ENCODE data around the gene GRAMD2B.
"Not testable (repeated sequence)": the region's sequence is repeated elsewhere in the genome, so short reads cannot be mapped to it uniquely, and the experiment has no call there.

The GRAMD2B gene

GRCh38 chr5:126516852-126517251, 93.6 kb downstream of the GRAMD2B start:
- DNase-seq = no peak

DNA sequence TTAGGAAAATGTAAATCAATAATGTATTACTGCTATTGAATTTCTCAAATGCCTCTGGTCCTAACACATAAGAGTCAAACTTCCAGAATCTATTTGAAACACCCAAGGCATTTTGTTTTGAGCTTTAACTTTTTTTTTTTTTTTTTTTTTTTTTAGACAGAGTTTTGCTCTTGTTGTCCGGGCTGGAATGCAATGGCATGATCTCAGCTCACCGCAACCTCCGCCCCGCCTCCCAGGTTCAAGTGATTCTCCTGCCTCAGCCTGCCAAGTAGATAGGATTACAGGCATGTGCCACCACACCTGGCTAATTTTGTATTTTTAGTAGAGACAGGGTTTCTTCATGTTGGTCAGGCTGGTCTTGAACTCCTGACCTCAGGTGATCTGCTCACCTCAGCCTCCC, 96.0 kb downstream of the GRAMD2B start:
- DNase-seq = not testable (repeated sequence)

DNA sequence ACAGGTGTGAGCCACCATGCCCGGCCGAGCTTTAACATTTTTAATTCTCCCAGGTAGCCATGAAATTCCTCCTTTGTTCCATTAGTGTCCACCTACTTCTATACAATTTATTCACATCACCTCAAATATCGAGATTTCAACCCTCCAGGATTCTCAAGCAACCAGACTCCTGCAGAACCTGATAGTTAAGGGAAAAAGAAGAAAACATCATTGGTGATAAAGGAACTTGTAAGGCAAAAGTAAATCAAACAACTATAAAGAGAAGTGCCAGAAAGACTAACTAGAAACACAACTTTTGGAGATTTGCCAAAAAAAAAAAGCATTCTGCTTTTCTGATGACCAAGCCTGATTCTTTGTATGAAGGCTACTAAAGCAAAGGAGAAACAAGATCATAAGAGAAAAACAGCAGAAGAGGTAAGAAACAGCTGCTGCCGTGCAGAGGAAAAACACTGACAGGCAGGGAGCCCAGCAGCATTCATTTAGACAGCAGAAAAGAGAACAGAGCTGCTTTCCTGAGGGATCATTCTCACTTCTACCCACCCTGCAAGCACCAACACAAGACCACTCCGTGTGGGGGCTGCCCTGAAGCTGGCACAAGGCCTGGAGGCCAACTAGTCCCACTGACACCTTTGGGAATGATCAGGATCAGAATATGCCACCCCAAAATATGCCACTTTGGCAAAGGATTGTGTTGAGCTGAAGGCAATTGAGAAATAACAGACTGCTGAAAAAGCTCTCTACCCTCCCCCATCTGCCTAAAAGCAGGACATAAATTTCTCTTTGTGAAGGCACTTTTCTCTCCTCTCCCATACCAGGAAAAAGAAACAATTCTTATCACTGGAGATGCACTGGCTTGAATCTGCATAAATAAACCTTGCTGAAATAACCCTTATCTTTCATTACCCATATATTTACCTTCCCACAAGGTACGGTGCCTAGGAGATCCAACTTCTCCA, 96.7 kb downstream of the GRAMD2B start:
- no peak for DNase-seq

- no peak for DNase-seq
These were observed 97.4 kb downstream of the GRAMD2B start for GRCh38 chr5:126520593-126520953.

DNA sequence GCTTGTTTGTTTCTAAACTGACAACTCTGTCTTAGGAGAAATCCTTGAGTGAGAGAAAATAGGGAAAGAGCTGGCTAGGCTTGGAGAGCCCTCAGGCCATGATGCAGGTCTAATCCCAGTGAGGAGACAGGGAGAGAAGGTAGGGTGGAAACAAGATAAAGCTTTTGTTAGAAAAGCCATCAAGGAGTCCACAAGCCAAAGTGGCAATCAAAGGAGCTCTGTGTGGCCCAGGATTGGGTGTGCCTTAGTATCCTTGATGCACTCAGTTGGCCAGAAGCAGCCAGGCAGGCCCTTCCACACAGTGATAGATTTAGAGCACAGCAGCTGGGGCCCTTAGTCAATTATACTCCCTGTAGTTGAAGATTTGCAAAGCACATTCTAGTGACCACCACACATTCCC, 97.9 kb downstream of the GRAMD2B start:
- DNase-seq = no peak

- DNase-seq = no peak
These were observed 100.8 kb downstream of the GRAMD2B start for GRCh38 chr5:126523818-126524510.

GRCh38 chr5:126525630-126526245, 102.5 kb downstream of the GRAMD2B start:
- no peak for DNase-seq

DNA sequence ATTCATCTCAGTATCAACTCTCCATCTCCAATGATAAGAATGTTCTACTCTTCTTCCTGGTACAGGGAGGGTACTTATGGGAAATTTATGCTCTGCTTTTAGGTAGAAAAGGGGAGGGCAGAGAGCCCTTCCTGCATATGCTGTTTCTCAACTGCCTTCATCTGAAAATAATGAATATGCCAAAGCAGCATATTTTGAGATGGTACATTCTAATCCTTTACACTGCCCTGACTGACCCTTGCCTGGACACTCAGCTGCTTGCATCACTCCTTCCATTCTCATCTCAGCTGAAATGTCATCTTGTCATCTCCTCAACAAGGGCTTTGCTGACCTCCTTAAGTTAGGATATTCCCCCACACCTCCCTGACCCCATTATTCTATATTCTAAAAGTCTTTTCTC, 103.3 kb downstream of the GRAMD2B start:
- DNase-seq = no peak

DNA sequence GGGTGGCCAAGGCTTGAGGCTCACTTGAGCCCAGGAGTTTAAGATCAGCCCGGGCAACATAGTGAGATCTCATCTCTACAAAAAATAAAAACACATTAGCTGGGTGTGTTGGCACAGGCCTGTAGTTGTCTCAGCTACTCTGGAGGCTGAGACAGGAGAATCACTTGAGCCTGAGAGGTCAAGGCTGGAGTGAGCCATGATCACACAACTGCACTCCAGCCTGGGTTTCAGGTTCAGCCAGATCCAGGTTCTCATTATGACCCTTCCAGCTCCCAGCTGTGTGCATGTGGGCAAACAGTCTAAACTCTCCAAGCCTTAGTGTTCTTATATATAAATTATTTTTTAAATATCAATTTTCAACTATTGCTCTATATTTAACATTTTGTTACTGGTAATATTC, 103.9 kb downstream of the GRAMD2B start:
- DNase-seq = no peak

GRCh38 chr5:126527892-126528291, 104.7 kb downstream of the GRAMD2B start:
- no peak for DNase-seq

GRCh38 chr5:126531543-126532120, 108.4 kb downstream of the GRAMD2B start:
- no peak for DNase-seq

DNA sequence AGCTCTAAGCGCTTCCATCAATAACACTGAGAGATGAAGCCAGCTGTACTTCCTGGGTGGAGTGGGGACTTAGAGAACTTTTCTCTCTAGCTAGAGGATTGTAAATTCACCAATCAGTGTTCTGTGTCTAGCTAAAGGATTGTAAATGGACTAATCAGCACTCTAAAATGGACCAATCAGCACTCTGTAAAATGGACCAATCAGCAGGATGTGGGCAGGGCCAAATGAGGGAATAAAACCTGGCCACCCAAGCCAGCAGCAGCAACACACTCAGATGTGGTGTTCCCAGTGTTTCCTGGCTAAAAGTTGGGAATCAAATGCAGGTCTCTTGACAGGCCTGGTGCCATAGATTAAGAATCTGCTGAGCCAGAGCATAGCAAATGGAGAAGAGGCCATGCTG, 111.3 kb downstream of the GRAMD2B start:
- no peak for DNase-seq

GRCh38 chr5:126535856-126536545, 112.8 kb downstream of the GRAMD2B start:
- no peak for DNase-seq

DNA sequence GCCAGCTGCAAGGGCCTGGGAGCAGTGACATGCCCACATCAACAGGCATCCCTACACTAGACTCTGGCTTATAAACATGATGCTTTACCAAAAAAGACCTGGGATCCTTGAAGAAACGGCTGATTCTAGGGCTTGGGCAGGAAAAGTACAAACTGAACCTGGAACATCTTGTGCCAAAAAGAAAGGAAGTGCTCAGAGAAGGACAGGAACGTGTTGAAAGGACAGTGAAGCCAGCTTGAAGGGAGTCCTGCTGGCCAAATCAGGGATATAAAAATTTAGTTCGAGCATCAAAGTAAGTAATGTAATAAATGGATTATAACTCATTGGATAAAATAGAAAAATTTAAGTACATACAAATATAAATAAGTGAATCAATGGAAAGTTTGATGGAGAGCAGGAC, 113.7 kb downstream of the GRAMD2B start:
- DNase-seq = no peak

DNA sequence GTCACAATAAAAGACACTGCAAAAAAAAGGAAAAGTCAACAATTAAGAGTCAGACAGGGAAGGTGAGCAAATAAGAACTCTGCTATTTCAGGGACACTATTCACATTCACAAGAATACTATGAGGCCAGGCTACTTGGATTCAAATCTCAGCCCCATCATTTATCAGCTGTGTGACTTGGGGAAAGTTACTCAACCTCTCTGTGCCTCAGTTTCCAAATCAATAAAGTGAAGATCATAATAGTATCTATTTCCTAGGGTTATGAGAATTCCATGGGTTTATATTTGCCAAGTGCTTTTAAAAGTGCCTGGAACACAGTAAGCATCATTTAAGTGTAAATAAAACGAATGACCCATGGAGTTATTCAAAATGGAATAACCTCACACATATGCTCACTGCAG, 115.4 kb downstream of the GRAMD2B start:
- DNase-seq = no peak

- no peak for DNase-seq
These were observed 117.4 kb downstream of the GRAMD2B start for GRCh38 chr5:126540631-126541030.

DNA sequence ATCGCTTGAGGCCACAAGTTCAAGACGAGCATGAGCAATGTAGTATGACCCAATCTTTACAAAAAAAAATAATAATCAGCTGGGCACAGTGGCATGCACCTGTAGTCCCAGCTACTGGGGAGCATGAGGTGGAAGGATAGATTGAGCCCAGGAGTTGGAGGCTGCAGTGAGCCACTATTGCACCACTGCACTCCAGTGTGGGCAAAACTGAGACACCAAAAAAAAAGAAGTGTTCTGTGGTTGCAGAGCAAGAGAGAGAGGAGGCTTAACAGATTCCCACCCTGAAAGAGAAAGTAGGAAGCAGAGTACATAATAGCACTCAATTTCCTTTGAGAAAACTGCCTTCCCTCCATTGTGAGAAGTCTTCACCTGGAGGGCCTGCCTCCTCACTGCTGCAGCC, 119.2 kb downstream of the GRAMD2B start:
- no peak for DNase-seq

GRCh38 chr5:126543009-126543408, 119.8 kb downstream of the GRAMD2B start:
- no peak for DNase-seq

DNA sequence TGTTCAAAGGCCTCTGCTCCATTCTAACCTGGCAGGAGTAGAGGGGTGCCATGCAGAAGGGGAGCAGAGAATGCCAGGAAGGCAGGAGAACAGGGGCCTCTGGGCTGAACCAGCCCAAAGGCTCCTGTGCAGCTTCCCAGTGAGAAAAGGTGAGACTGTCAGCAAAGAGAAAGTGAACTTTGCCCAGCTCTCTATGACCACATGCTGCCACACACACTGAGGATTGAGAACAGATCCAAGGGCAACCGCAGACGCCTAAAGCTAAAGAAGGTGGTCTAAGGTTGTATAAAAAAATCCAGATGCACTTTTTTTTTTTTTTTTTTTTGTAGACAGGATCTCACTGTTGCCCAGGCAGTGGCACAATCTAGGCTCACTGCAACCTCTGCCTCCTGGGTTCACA, 120.5 kb downstream of the GRAMD2B start:
- DNase-seq = no peak
